GM19463 (cell line): ENCODE results near the gene TNRC6C.
"Not testable (repeated sequence)": the region's sequence is repeated elsewhere in the genome, so short reads cannot be mapped to it uniquely, and the experiment has no call there.

Source experiments
- ATAC-seq: cut with Tn5 transposase; IDR thresholded peaks from one replicate; pipeline ENCODE4 v1.9.1; 2021; ENCODE audit warnings: mild to moderate bottlenecking, moderate library complexity; ENCODE audit not compliant: unreplicated experiment

TNRC6C gene

DNA sequence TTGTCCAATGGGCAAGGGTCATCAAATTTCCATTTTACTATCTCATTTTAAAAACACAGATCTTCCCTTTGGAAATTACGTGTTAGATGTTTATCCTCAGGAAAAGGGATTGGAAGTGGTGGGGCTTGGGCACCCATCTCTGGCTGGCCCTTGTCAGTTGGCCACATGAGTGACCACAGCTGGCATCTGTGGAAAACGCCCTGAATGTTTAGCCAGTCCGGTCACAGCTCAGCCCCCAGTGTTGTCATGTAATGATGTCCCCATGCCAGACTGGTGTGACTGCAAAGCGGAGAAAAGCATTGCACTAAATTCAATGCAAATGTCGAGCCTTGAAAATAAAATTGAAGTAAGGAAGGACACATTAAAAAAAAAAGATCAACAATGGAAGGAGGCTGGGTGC is 117.0 kb downstream of the TNRC6C start:
- no peak for ATAC-seq

DNA sequence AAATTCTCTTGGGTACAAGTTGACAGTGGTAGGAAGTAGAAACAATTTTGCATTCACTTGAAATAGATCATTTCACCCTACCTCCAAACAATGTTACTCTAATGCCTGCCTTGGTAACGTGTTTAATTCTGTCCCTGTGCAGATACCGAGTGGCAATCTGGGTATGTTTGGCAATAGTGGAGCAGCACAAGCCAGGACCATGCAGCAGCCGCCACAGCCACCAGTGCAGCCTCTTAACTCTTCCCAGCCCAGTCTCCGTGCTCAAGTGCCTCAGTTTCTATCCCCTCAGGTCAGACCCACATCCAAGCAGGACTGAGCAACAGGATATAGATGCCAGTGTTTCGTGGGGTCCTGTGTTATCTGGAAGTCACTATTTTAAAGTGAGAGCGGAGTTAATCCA is 120.8 kb downstream of the TNRC6C start:
- ATAC-seq: no peak

DNA sequence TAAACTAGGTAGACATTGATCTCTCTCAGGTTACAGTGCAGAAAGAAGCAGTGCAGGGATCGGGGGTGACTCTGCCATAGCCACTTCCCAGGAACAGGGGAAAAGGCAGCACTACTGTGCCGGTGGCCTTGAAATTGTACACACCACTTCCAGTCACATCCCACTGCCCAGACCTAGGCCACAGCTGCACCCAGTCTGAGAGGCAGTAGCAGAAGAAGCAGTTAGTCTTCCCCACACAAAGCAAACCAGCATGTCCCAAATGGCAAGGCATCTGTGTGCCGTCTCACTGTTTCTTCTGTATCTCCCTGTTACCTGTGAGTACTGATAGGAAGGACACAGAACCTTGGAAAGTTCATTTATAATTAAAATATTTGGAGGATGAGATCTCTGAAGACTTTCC is 123.0 kb downstream of the TNRC6C start:
- no peak for ATAC-seq

DNA sequence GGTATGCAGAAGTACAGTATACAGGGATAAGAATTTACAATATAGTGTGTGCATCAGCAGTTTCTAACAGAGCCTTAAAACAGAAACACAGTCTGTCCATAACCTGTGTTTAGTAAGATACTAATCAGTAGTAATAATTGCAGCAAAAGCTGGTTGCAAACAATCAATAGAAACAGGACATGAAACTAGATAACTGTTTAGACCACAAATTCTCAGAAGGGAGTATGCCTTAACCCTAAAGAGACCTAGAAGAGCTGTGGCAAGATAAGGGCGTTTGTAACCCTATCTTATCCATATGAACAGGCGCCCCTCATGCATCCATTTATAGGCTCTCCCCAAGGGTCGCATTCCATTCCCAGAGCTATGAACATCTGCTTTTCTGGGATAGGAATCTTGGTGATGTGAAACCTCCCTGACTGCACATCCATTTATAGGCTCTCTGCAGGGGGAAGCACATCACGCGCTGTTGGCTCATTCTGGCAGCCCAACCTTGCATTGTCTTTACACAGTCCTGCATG is 123.9 kb downstream of the TNRC6C start:
- ATAC-seq: not testable (repeated sequence)

DNA sequence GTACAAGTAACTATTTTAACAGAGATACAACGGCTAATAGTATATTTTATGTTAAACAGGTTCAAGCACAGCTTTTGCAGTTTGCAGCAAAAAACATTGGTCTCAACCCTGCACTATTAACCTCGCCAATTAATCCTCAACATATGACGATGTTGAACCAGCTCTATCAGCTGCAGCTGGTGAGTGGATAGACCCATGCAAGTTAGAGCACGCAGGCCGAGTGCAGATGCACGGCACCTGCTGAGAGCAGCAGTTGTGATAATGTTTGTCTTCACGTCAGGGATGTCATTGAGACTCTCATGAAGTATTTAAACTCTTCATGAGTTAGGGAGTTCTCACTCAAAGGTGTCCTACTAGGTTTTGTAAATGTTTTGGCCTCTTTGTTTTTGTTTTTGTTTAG is 124.5 kb downstream of the TNRC6C start:
- ATAC-seq: no peak

DNA sequence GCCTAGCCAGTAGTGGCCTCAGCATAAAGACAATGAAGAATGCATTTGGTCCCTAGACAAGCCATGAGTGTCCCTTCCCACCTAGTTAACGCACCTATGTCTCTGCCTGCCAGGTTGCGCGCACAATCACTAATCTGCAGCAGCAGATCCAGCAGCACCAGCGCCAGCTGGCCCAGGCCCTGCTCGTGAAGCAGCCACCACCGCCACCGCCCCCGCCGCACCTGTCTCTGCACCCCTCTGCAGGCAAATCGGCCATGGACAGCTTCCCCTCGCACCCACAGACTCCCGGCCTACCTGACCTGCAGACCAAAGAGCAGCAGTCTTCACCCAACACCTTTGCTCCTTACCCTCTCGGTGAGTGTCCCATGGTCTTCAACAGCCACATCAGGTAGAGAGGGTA is 128.2 kb downstream of the TNRC6C start:
- no peak for ATAC-seq

DNA sequence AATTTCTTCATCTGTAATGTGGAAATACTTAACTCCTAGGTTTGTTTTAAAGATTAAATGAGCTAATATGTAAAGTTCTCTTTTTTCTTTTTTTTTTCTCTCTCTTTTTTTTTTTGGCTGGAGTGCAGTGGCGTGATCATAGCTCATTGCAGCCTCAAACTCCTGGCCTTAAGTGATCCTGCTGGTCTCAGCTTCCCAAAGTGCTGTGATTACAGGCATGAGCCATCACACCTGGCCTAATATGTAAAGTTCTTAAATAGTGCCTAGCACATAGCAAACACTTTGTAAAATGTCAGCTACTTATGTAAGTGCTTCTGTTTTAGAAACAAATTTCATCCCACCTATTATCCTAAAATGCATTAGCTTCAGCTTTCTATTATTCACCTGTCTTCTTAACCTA is 130.0 kb downstream of the TNRC6C start:
- no peak for ATAC-seq

DNA sequence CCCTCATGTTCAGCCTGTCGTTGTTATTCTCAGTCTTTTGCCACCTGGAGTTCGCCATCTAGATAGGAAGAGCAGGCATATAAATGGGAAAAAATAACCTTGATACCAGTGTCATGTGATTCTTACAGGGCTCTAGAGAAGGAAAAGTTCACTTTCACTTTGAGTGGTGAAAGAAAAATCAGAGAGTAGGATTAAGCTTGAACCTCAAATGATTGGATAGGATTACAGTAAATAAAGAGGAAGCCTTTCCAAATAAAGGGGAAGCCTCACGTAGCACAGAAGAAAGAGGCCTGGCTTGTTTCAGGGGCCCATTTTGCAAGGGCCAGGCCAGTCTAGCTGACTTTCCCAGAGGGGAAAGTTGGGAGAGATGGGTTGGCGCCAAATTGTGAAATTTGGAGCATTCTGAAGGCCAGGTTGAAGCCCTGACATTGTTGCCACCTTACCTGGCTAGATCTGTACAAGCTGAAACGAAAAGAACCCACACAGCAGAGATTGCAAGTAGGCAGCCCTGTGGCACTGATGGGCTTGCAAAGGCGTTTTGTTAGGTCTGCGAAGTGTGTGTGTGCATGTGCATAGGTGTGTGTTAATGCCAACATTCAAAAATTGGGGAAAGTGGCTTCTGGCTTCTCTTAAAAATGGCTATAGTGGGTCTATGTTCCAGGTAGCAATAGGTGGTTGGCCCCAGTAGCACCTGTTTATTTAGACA is 131.2 kb downstream of the TNRC6C start:
- ATAC-seq: no peak

DNA sequence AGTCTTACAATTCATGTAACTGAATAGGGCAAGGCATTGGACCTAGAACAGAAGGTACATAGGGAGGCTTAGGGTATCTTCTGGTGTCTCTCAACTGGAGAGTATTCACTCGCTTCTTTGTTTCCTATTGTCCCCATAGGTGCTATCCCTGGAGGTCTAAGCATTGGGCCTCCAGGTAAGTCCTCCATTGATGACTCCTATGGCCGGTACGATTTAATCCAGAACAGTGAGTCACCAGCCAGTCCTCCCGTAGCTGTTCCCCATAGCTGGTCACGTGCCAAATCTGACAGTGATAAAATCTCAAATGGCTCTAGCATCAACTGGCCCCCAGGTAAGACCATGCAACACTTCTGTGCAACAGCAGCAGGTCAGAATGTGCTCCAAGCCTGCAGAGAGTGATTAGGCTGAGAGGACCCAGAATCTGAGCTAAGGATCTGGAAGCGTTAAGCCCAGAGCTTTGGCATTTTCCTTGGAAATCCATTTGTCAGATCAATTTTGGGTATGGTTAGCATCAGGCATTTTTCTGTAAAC is 134.4 kb downstream of the TNRC6C start:
- no peak for ATAC-seq

DNA sequence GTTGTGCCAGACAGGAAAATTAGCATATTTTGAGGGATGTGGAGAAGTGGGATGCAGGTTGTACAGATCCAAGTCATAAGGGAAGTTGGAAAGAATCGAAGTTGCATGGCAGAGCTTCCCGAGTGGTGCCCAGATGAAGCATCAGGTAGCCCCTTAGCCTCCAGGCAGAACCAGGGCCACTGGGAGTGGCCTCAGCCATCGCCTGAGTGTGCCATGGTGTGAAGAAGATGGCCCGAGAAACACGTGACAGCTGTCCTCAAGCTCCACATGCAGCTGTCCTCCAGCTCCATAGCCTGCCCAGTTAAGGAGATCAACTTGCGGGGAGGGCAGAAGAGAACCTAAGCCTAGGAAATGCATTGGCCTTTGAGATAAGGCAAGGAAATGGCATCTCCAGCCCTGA is 136.5 kb downstream of the TNRC6C start:
- no peak for ATAC-seq

DNA sequence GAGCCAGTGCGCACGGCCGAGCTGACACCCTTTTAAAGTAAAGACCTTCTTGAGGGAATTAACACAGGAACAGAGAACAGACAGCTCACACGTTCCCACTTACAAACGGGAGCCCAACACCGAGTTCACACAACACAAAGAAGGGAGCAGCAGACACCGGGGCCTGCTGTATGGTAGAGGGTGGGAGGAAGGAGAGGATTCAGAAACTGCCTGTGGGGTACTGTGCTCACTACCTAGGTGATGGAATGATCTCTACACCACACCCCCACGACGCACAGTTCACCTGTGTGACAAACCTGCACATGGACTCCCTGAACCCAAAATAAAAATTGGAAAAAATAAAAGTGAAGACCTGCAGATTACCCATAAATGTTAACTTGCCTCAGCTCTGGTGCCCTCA is 137.6 kb downstream of the TNRC6C start:
- ATAC-seq: no peak

DNA sequence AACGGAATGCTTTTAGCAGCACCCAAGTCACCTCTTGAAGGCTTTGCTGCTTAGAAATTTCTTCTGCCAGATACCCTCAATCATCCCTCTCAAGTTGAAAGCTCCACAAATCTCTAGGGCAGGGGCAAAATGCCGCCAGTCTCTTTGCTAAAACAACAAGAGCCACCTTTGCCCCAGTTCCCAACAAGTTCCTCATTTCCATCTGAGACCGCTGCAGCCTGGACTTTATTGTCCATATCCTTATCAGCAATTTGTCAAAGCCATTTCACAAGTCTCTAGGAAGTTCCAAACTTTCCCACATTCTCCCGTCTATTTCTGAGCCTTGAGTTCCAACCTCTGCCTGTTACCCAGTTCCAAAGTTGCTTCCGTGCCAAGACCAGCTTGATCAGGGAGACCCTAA is 142.6 kb downstream of the TNRC6C start:
- no peak for ATAC-seq

DNA sequence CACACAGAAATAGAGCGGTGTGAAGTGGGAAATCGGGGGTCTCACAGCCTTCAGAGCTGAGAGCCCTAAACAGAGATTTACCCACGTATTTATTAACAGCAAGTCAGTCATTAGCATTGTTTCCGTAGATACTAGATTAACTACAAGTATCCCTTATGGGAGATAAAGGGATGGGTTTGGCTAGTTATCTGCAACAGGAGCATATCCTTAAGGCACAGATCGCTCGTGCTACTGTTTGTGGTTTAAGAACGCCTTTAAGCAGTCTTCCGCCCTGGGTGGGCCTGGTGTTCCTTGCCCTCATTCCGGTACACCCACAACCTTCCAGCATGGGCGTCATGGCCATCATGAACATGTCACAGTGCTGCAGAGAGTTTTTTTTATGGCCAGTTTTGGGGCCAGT is 143.0 kb downstream of the TNRC6C start:
- ATAC-seq: no peak

DNA sequence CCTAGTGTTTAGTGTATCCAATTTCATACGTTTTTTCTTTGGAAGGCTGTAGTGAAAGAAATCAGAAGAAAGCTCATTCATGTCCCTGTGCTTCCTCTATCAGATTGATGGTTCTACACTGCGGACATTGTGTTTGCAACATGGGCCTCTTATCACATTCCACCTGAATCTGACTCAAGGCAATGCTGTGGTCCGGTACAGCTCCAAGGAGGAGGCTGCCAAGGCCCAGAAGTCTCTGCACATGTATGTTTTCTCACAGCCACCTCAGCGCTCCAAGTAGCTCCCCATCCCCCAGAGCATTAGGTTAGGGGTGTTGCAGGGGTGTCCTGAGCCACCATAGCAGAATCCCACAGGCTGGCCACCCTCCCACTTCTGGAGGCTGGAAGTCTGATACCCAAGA is 144.8 kb downstream of the TNRC6C start:
- ATAC-seq: no peak

DNA sequence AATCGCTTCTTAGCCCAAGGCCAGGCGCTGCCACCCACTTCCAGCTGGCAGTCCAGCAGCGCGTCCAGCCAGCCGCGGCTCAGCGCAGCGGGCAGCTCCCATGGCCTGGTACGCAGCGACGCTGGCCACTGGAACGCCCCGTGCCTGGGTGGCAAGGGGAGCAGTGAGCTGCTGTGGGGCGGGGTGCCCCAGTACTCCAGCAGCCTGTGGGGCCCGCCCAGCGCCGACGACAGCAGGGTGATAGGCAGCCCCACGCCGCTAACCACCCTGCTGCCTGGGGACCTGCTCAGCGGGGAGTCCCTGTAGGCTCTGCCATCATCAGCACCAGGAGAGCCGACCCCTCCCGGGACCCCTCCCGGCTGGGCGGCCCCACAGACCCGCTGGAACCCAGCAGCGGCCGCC is 146.0 kb downstream of the TNRC6C start:
- ATAC-seq: no peak

DNA sequence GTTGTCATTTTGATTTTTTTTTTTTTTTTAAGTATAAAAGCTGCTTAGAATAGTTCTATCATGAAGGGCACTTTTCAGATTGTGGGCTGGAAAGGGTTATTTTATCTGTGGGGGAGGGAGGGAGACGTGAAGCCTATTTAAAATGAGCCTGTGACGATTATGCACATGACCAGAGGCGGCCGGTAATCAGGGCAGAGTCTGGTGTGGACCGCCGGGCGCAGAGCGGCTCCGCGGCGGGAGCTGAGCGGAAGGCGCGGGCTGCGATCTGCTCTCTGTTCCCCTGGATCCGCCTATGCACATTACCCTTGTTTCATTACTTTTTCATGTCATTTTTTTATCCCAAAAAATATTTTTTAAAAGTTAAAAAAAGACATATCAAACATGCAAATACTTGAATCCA is 146.6 kb downstream of the TNRC6C start:
- ATAC-seq: no peak

DNA sequence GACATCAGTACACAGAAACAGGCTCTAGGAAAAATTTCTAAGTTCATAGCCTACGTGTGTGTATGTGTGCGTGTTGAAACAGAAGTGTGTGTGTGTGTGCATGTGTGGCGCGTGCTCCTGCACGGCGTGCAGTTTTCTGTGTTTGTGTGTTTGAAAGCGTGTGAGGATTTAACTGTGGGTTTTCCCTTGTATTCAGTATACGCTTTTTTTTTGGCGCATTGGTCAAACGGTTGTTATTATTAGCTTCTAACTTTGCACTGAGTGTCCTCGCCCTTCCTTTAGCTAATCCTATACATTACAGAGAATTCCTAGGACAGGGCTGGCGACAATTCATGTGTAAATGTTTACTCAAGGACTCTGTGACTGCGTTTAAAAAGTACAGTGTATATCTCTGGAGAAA is 147.0 kb downstream of the TNRC6C start:
- no peak for ATAC-seq

DNA sequence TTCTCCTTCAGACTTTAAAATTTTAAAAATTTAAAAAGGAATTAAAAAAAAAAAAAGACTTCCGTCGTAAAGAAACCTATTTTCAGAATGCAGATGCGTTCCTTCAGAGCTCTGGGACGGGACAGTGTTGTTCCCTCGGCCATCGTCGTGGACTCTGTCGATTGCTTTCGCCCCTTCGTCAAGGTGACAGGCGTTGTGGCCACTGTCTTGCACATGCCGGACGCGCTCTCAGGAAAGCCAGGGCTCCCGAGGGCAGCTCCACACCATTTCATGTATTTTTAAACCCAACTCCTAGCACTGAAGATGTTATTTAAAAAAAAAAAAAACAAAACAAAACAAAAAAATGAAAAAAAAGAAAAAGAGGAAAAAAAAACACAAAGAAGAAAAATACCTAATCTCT is 147.7 kb downstream of the TNRC6C start:
- no peak for ATAC-seq

DNA sequence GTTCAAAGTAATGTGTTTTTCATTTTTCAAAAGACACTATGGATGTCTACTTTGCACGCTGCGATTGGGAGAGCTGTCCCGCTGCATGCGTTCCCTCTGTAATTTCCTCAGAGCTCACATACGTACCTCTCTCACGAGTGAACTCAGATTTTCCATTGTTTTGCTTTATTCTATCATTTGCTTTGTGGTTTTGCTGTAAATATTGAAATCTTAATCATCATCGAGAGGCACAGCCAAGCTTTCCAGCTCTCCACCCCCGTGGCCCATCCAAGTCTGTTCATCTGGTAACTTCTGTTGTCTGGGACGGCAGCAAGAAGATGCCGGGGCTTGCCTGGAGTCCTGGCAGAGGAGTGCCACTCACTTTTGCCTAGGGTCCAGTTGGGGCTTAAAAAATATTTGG is 149.0 kb downstream of the TNRC6C start:
- no peak for ATAC-seq

DNA sequence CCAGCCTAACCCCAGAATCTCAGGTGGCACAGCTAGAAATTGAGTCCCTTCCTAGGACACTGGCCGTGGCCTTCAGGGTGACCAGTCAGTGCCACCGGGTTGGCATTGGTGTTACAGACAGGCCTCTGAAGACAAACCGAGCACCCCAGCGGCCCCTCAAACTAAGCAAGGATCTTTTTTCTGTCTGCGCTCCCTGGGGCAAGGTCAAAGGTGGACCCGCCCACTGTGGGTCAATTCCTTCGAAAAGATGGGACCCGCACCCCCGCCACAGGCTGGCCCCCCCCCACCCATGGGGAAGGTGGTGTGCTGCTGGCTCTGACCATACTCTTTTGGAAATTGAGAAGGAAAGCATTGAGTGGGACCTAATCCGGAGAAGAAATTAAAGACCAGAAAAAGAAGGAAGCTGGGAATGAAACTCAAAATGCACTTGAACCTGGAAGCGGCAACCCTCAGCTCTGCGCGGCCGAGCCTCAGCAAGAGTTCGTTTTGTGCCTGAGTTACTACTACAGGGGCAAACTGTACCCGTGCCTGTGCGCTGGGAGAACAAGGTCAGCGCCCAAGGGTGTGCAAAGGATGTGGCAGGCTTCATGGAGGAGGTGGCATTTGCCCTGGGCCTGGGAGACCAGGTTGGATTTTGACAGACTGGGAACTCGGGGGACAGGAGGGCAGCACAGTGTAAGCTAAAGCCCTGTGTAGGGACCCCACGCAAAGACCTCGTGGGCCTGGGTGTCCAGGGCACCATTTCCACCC is 149.6 kb downstream of the TNRC6C start:
- ATAC-seq: no peak

DNA sequence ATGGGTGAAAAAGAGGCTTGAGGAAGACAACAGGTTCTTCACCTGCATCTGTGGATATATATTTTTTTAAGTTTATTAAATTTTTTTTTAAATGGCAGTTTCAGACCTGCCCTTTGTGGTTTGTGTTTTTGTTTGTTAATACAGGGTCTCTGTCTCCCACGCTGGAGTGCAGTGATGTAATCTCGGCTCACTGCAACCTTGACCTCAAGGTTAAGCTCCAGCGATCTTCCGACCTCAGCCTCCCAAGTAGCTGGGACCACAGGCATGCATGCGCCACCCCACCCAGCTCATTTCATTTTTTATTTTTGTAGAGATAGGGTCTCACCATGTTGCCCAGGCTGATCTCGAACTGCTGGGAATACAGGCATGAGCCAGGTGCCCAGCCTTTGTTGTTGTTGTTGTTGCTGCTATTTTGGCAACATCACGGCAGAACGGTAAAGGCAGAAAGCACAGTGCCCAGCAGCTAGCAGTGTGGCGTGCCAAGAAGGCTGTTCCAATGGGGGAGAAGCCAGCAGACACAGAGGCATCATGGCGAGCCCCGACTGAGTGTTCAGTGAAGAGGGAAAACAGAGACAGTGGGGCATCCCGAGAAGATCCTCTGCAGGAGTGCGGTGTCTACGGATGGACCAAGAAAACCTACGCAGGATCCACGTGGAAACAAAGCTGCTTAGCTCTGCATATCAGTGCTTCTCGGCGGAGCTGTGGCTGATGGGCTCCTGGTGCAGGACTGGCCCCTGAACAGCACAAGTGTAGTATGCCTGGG is 150.4 kb downstream of the TNRC6C start:
- ATAC-seq: no peak

DNA sequence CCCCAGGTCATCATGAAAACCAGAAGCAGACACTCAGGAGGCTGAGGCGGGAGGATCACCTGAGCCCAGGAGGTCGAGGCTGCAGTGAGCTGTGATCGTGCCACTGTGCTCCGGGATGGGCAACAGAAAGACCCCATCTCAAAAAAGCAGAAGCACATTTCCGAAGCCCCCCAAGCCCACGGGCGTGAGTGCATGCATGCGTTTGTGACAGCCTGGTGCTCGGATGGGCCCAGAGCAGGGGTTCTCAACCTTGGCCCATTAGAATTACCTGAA is 150.9 kb downstream of the TNRC6C start:
- no peak for ATAC-seq
